Duodenal mucosa (tissue), 2 donors: ENCODE results near the gene OTOG.

ENCODE experiments used
- H3K27ac ChIP-seq: one replicate; pipeline ENCODE4 v1.7.0; 2013; ENCODE audit warnings: low read depth, low read length
- H3K27me3 ChIP-seq, 2 donors: one replicate each; pipeline ENCODE4 v1.7.0; 2013; ENCODE audit warnings: low read length in 2 of 2, control low read depth in 1 of 2; ENCODE audit not compliant: insufficient read depth in 2 of 2, control insufficient read depth in 1 of 2
- H3K36me3 ChIP-seq, 2 donors: one replicate each; pipeline ENCODE4 v1.7.0; 2013; ENCODE audit warnings: low read length in 2 of 2, control low read depth in 1 of 2; ENCODE audit not compliant: insufficient read depth in 2 of 2, control insufficient read depth in 1 of 2
- H3K4me1 ChIP-seq, 2 donors: one replicate each; pipeline ENCODE4 v1.7.0; 2013; ENCODE audit warnings: low read length in 2 of 2, control low read depth in 1 of 2; ENCODE audit not compliant: insufficient read depth in 2 of 2, control insufficient read depth in 1 of 2
- H3K4me3 ChIP-seq, 2 donors: one replicate each; pipeline ENCODE4 v1.7.0; 2013; ENCODE audit warnings: low read length in 2 of 2, low read depth in 1 of 2
- H3K9ac ChIP-seq, 2 donors: one replicate each; pipeline ENCODE4 v1.7.0; 2013; ENCODE audit warnings: low read length in 2 of 2, low read depth in 1 of 2
- H3K9me3 ChIP-seq, 2 donors: one replicate each; pipeline ENCODE4 v1.7.0; 2013; ENCODE audit warnings: low read length in 2 of 2, control low read depth in 1 of 2; ENCODE audit not compliant: control insufficient read depth in 1 of 2

Gene OTOG

GRCh38 chr11:17507773-17508172, 39.3 kb upstream of the OTOG start:
- H3K27ac ChIP-seq, result no peak overlapping the region
- peaks cover 3 to 22% of the 10 kb centered on the region in 2 donors for H3K36me3 ChIP-seq

DNA sequence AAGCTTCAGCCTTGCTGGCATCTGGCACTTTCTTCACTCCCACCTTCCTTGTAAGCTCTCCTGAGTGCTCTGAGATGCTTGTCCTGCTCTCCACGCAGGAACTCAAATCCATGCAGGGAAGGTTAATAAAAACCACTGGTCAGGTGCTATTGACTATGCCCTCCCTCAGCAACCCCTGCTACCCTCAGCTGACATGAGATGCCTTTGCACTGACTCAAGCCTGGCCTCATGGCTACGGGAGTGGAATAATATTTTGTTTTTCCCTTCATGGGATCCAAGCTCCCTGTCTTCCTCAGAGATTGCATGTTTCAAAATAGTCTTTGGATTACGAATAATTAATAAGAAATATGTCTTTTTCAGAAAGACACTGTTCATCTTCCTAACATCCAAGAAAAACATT, 38.8 kb upstream of the OTOG start:
- Histone ChIP-seq H3K36me3 (peaks cover 6 to 26% of the 10 kb centered on the region in 2 donors), H3K9ac (no peak overlapping the region), H3K9me3 (no peaks in the 10 kb centered on the region), H3K4me3 (no peak overlapping the region), H3K4me1 (no peaks in the 10 kb centered on the region), H3K27me3 (no peaks in the 10 kb centered on the region), H3K27ac (no peak overlapping the region)

More at GRCh38 chr11:17507773-17508172, 39.3 kb upstream of the OTOG start:
- H3K9me3 ChIP-seq, result no peaks in the 10 kb centered on the region
- H3K4me3 ChIP-seq, result no peak overlapping the region
- H3K9ac ChIP-seq, result no peak overlapping the region
- no peaks in the 10 kb centered on the region for H3K4me1 ChIP-seq
- H3K27me3 ChIP-seq, result no peaks in the 10 kb centered on the region

DNA sequence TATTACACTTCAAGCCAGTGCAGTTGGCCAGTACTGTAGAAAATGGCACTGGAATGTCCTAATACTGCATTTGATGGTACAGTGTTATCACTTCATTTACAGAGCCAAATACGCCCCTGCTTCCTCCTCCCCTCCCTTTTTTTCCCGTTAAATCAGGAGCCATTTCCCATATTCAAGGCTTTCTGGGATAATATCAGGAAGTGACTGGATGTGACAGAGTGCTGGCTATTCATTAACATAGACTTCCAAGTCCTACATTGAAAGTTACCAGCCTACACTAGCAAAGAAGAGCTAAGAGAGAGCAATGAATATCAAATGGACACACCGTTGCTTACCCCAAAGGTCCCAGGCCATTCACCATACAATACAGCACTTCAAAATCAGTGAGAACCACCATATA, 38.3 kb upstream of the OTOG start:
- Histone ChIP-seq H3K27ac (no peak overlapping the region), H3K9me3 (no peaks in the 10 kb centered on the region), H3K36me3 (peaks cover 7 to 26% of the 10 kb centered on the region in 2 donors)

GRCh38 chr11:17510507-17511206, 36.4 kb upstream of the OTOG start:
- no peaks in the 10 kb centered on the region for H3K9me3 ChIP-seq
- H3K4me1 ChIP-seq, result no peaks in the 10 kb centered on the region
- H3K9ac ChIP-seq, result no peak overlapping the region
- H3K27me3 ChIP-seq, result no peaks in the 10 kb centered on the region
- H3K36me3 ChIP-seq, result peaks cover 8 to 38% of the 10 kb centered on the region in 2 donors
- H3K4me3 ChIP-seq, result no peak overlapping the region
- H3K27ac ChIP-seq, result no peak overlapping the region

More for the DNA sequence above, 38.3 kb upstream of the OTOG start:
- no peak overlapping the region for H3K4me3 ChIP-seq
- no peaks in the 10 kb centered on the region for H3K4me1 ChIP-seq
- H3K27me3 ChIP-seq, result no peaks in the 10 kb centered on the region
- no peak overlapping the region for H3K9ac ChIP-seq

DNA sequence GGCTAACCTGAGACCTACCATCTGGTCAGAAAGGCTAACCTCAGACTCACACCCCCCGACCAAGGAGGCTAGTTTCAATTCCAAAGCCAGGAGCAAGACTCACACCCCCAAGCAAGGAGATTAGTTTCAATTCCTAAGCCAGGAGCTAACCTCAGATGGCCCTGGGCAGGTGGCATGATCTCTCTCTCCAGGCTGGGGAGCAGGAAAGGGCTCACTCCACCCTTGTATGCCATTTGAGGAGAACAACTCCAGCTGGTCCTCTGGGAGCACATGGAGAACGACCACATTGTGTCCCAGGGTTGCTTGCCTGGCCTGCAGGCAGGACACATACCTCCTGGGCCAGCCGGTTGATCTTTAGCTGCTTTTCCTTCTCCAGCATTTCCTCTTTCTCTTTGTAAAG, 35.5 kb upstream of the OTOG start:
- Histone ChIP-seq H3K27me3 (no peaks in the 10 kb centered on the region), H3K9ac (no peak overlapping the region), H3K9me3 (no peaks in the 10 kb centered on the region), H3K4me3 (no peak overlapping the region), H3K36me3 (peaks cover 11 to 39% of the 10 kb centered on the region in 2 donors), H3K4me1 (no peaks in the 10 kb centered on the region), H3K27ac (no peak overlapping the region)

DNA sequence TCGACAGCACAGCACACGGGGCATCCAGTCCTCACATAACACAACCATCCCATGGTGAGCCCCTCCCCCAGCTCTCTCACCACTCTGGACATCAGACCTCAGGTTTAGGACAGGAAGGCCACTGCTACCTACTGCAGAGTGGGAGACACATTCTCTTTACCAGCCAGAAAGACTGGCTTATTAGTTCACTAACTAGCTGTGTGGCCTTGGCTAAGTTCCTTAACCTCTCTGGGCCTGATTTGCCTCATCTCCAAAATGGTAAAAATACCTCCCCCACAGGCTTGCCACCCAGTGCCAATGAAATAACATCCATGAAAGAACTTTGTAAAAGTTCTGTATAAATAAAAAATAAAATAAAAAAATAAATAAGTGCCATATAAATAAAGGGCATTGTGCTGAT, 35.0 kb upstream of the OTOG start:
- H3K4me3 ChIP-seq, result no peak overlapping the region
- no peaks in the 10 kb centered on the region for H3K4me1 ChIP-seq
- peaks cover 11 to 44% of the 10 kb centered on the region in 2 donors for H3K36me3 ChIP-seq
- no peak overlapping the region for H3K27ac ChIP-seq
- H3K27me3 ChIP-seq, result no peaks in the 10 kb centered on the region
- H3K9ac ChIP-seq, result no peak overlapping the region
- no peaks in the 10 kb centered on the region for H3K9me3 ChIP-seq

GRCh38 chr11:17513853-17514252, 33.2 kb upstream of the OTOG start:
- Histone ChIP-seq H3K9me3 (no peaks in the 10 kb centered on the region), H3K4me1 (no peaks in the 10 kb centered on the region), H3K9ac (no peak overlapping the region), H3K27ac (no peak overlapping the region), H3K27me3 (no peaks in the 10 kb centered on the region), H3K4me3 (no peak overlapping the region), H3K36me3 (peaks cover 11 to 58% of the 10 kb centered on the region in 2 donors)

- no peak overlapping the region for H3K4me3 ChIP-seq
- no peaks in the 10 kb centered on the region for H3K27me3 ChIP-seq
- H3K9ac ChIP-seq, result no peak overlapping the region
- H3K27ac ChIP-seq, result no peak overlapping the region
- H3K36me3 ChIP-seq, result peaks cover 12 to 63% of the 10 kb centered on the region in 2 donors
- H3K9me3 ChIP-seq, result no peaks in the 10 kb centered on the region
- no peaks in the 10 kb centered on the region for H3K4me1 ChIP-seq
These were observed 32.6 kb upstream of the OTOG start for GRCh38 chr11:17514476-17514875.

DNA sequence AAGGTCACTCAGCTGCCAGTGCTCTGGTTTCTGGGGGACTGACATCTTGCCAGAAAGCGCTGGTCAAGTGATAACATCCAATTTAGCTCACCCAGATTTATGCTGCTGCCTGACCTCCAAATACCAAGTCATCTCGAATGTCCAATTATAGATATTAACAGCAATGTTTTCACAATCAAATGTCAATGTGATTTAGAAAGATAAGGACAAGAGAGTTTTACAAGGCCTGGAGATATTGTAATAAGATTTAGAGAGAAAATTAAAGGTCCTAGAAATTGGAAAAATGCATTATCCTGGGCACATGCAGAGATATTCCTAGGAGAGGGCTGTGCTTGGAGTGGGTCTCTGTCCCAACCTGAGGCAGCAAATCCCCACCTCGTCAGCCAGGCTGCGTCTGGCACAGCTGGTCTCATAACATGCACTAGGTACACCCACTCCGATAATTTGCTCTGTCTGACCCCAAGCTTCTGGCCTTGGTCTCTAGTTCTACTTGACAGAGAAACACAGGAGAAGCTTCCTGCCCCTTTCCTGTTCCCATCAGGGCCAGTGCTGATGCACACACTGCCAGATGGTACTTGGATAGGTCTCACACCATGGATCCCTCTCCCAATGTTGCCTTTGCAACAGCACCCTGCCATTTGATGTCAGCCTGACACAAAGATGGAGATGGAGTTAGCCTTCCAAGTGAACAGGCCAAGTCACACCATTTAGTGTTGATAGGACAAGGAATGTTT, 31.4 kb upstream of the OTOG start:
- no peaks in the 10 kb centered on the region for H3K4me1 ChIP-seq
- H3K9ac ChIP-seq, result no peak overlapping the region
- peaks cover 22 to 69% of the 10 kb centered on the region in 2 donors for H3K36me3 ChIP-seq
- H3K4me3 ChIP-seq, result no peak overlapping the region
- H3K27ac ChIP-seq, result no peak overlapping the region
- no peaks in the 10 kb centered on the region for H3K27me3 ChIP-seq
- H3K9me3 ChIP-seq, result no peaks in the 10 kb centered on the region

- H3K4me3 ChIP-seq, result no peak overlapping the region
- no peak overlapping the region for H3K9ac ChIP-seq
- H3K27me3 ChIP-seq, result no peaks in the 10 kb centered on the region
- H3K9me3 ChIP-seq, result no peaks in the 10 kb centered on the region
- H3K36me3 ChIP-seq, result peaks cover 25 to 75% of the 10 kb centered on the region in 2 donors
- H3K4me1 ChIP-seq, result no peaks in the 10 kb centered on the region
- no peak overlapping the region for H3K27ac ChIP-seq
These were observed 30.4 kb upstream of the OTOG start for GRCh38 chr11:17516551-17517150.
